DMS 273 (cell line): ENCODE measurements around the gene ELAC2.
A peak's percentile ranks its signal among the peaks of the same experiment; 100 is the strongest.

Experiments used
- DNase-seq: peaks from one replicate; lab custom pipeline; 2025; ENCODE audit not compliant: unreplicated experiment; lab: John Stamatoyannopoulos, UW

Gene ELAC2, protein sequence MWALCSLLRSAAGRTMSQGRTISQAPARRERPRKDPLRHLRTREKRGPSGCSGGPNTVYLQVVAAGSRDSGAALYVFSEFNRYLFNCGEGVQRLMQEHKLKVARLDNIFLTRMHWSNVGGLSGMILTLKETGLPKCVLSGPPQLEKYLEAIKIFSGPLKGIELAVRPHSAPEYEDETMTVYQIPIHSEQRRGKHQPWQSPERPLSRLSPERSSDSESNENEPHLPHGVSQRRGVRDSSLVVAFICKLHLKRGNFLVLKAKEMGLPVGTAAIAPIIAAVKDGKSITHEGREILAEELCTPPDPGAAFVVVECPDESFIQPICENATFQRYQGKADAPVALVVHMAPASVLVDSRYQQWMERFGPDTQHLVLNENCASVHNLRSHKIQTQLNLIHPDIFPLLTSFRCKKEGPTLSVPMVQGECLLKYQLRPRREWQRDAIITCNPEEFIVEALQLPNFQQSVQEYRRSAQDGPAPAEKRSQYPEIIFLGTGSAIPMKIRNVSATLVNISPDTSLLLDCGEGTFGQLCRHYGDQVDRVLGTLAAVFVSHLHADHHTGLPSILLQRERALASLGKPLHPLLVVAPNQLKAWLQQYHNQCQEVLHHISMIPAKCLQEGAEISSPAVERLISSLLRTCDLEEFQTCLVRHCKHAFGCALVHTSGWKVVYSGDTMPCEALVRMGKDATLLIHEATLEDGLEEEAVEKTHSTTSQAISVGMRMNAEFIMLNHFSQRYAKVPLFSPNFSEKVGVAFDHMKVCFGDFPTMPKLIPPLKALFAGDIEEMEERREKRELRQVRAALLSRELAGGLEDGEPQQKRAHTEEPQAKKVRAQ

DNA sequence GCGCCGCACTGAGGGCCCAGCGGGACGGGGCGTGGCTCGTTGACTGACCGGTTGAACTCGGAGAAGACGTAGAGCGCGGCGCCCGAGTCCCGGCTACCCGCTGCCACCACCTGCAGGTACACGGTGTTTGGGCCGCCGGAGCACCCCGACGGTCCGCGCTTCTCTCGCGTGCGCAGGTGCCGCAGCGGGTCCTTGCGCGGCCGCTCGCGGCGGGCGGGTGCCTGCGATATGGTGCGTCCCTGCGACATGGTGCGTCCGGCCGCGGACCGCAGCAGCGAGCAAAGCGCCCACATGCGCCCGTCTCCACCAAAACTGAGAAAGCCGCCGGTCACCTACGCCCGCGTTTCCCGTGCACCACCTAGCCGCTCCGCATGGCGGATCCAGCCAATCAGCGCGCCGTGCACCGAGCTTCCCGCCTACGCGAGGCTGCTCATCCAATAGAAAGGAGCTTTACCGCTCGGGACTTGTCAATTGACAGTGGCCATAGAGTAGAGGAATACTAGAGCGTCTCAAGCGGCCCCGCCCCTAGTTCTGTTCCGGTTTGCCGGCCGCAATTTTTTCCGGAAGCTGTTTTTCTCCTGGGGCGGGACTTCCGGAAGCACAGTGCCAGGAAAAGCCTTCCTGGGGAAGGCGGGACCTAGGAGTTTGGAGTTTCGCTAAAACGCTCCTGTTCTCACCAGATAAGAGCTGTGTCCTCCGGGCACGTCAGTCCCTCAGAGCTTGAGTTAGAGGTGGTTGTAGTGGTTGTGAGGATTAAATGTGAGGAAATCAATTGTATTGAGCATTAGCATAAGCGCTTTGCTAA is at the start of gene ELAC2:
TSS of gene ELAC2 (minus strand) at position 373 of the 805 bp plus-strand sequence. CDS start at position 293, 80 bp downstream.
- peak; percentile 98 for DNase-seq

DNA sequence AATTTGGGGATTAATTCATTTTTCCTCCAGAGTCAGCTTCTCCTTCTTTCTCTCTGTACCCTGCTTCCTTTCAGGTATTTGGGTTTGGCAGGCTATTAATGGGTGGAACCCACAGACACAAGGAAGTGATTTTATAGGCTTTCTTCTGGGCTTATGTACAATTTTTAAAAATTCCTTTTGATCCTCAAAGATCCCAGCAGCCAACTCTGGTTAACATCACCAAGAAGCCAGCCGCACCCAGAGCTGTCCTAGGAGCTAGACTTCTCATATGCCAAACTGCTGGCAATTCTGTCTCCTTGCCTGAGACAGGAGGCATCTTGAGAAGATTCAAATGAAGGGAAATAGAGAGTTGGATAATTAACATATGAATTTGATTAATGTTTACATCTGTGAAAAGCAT is 47.2 kb upstream of the ELAC2 start:
- DNase-seq, result no peak

DNA sequence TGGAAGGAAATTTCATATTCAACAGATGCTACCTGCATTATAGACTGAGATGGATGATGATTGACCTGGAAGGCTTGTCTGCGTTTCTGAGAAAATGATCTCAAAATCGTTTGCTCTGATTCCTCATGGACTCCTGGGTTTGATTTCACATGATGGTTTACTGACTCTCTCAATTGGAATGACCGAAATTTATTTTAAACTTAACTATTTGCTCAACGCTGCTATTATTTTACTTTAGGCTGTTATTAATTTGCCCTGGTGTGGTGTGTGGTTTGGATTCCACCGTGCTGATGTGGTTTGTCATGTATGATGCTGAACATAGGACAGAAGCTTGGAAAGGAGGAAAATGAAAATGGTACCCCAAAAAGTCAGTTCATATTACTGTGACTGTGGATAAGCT is 37.3 kb upstream of the ELAC2 start:
- DNase-seq, result no peak

DNA sequence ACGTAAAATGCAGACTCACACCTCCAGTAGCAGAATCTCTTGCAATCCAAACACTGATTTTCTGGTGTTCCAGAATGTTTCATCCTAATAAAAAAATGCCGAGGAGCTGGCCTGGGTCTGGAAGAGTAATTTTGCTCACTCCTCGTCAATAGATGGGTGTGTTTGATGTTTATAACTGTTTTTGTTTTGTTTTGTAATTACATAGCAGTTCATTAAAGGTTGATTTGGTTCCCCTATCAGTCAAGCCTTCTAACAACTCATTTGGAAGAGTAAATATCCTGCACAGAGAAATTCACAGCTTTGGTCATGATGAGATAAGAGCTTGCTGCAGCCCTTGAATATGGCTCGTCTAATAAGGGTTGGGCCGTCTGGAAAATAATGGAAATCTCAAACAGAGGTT is 36.8 kb upstream of the ELAC2 start:
- no peak for DNase-seq

DNA sequence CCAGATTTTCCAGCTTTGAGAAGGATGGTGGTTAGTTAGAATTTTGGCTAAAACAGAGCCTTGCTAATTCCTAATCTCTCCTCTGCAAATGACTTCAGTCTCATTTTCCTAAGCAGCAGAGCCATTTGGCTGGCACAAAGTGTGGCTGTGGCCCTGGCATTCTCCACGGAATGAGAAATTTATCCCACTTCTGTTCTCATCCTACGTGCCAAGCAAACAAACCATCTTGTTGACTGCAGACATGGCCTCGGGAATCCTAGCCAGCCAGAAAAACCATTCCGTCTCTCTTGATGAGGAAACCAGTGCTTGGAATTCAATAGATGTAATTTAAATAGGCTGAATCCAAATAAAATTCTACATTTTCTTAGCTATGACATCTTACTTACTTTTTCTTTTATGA is 34.1 kb upstream of the ELAC2 start:
- no peak for DNase-seq

DNA sequence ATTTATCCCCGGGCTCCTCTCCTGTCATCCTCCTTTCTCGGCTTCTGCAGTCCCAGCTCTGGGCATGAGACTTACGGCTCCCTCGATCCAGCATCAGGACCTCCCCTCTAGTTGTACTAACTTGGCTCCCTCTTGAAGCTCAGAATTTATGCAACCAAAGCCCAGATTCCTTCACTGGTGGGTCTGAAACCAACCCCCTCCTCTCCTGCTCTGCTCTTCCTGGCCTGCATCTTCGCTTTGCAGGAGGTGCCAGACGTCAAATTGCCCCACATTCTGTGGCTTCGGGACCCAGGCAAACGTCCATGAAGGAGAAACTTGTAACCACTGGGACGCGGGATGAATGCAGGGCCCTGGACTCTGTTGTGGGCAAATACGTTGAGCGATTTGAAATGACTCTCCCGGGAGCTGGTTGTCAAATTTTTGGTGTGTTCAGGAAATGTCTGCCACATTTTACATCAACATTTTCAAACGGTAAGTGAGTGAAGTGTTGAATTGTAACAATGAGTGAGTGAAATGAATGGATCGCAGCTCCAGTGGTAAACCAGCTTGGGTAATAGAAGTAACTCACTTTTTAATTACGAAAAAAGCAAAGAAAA is 29.3 kb upstream of the ELAC2 start:
- no peak for DNase-seq

DNA sequence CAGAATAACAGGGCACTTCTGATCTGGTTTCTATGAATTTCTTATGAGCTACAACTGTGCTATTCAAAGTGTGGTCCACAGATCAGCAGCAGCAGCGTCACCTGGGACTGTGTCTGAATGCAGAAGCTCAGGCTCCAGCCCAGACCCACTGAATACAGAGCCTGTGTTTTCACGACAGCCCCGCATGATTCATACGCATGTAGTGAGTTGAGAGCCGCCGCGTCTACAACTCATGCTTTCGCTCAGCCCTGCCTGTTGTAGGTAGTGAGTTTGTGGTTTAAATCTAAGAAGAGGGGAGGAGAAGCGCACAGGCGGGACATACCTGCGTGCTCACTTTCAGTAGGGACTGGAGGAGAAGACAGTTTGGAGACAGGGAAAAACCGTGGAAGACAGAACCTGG is 28.5 kb upstream of the ELAC2 start:
- no peak for DNase-seq

DNA sequence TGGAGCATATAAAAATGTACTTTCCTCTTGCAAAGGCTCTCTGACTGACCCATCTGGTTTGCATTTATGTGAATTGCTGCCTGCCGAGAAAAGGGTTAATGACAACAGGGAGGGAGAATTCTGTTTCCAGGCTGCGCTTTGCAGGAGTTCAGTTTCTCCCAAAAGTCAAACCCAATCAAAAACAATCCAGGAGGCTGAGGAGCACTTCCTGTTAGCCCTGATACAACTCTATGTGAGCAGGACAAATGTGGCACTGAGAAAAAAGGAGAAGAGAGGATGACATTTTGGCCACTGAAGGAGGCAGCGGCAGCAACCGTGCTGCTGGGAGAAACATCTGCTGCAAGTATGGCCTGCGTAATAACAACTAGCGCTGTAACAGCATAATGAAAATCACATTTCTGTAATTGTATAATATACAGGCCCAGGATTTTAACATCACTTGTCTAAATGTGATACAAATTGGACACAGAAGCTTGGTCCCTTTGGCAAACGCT is 26.8 kb upstream of the ELAC2 start:
- no peak for DNase-seq

DNA sequence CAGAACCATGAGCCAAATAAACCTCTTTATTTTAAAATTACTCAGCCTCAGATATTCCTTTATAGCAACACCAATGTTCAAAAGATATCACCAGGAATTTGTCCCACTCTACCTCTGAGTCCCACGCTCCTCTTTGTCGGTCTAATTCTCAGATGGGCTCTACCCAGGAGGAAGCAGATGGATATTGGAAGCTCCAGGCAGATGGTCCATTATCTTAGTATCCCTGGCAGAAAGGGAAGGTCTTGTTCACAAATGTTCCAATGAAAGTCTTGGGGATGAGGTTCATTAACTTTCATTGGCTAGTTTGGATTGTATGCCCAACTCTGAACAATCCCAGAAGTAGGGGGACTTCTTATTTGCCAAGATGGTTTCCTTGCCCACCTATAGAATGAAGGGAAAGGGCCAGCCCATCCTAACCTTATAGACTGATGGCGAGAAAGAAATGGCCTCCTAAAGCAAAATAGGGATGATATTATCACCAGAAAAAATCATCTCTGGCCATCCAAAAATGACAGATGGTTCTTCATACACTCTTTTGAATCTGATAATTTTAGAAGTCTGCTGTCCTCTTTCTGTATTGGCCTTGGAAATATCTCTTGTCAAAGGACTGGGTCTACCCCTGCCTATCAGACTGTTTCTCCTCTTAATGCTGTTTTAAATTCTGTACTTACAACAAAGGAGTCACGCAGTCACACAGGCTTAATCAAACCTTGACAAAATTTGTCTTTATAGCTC is 21.3 kb upstream of the ELAC2 start:
- DNase-seq, result peak; percentile 5

DNA sequence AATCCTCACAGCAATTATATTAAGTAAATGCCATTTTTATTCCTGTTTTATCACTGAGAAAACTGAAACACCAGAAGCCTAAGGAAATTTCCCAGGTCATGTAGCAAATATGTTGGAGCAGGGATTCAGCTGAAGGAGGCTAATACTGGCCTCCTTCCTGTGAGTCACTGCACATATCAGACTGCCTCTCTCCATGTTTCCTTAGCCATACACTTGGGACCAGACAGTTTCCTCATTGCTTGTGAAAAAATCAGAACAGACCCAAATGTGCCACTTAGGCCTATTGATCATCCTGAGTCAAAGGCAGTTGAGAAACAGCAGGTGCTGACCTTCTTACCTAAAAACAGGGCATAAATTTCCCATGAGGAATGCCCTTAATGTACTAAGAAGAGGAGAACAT is 18.9 kb upstream of the ELAC2 start:
- DNase-seq, result no peak

DNA sequence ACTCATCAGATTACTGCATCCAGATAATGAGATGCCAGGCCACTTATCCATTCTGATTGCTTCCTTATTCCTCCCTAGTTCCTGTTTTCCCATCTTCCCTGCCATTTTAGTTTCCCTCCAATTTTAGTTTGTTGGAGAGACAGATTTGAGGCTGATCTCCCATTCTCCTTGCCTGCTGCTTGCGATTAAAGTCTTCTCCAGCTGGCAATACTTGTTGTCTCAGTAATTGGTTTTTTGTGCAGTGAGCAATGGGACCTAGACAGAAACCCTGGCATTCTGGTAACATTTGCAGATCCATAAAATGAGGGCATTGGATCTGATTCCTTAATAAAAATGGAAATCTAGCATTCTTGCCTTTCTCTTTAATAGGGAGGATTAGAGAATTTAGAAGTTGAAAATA is 17.6 kb upstream of the ELAC2 start:
- no peak for DNase-seq

DNA sequence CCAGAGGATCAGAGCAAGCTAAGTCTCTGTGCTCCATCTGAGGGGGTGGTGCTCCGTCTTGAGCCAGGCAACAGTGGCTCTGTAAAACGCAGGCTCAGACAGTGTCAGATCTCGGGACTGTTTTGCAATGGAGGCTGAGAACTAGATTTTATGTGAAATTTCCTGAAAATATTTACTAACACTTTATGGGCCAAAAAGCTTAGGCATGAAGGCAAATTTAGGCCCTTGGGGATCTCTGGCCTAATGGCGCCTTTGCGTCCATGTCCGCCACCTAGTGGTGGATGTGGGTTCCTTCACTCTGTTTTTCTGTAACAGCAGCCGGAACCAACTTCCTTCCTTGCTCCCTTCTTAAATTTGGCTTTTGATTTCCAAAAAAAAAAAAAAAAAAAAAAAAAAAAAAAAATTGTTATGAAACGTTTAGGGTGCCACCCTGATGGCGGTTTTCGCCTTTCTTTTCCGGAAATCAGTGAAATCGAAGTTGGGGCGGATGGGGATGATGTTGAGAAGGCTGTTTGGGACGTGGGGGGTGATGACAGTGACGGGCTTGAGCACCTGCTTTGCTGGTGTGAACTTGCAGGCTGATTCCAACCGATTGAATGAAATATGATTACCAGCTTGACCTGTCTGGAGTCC is 14.0 kb upstream of the ELAC2 start:
- DNase-seq, result peak; percentile 71

DNA sequence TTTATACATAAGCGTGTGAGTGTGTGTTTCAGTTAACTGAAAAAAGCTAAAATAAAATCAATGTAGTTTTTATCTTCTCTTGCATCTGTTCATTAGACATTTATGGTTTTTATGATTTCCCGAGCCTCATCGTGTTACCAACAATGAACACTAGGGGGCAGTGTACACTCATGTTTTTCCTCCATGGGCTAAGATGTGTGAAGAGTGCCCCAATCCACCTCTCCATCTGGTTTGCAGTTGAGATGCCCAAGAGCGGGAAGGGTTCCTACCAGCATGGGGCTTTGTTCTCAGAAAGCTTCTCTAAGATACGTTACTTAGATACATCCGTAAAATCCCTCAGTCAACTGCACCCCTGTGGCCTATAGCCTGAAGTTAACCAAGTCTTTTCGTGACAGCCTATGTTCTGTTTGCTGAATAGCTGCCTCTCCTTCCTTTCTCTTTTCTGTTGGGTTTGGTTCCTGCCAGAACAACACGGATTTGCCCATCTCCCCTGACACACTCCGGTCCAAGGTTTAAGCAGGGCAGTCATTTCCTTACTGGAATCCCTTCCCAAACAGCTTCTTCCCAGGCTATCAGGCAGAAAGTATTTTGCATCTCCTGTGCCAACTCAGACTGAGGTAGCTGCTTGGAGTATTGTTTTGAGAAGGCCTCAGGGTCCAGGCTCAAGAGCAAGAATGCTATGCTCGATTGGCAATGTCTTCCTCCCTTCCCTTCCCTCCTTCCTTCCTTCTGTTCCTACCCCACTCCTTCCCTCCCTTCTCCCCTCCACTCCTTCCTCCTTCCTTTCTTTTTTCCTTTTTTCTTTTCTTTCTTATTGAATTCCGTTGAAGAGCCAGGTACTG is 12.9 kb upstream of the ELAC2 start:
- DNase-seq, result peak; percentile 70

DNA sequence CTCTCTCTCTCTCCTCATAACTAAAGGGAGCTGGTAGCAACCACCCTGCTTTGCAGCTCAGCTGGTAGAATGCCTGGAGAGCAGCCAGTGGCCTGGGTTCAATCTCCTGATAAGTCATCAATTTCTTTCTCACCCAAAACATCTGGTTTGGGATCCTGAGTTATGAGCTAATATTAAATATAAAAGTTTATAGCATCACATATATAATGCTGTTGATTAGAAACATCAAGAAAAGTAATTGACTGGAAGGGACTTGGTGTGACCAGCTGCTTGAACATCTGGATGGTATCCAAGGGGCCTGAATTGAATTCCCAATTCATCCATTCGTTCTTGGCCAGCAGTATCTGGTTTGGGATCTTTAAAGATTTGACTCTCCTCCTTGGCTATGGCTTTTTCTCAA is 12.2 kb upstream of the ELAC2 start:
- DNase-seq, result no peak

DNA sequence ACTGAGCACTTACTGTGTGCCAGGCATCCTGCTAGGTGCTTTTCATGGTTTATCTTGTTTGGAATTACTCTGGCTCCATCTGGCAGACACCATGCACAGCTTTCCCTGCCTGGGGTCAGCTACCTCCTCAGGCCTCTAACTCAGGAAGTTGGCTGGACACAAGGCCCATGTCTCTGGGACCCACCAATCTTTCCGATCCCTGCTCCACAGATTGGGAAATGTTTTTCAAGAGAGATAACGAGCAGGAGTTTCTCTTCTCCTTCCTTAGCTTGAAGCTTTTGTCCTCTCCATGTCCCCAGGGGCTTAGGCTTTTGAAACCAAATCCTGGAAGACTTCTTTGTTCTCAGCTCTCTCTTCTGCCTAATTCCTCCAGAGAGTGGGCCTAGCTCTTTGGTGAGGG is 11.5 kb upstream of the ELAC2 start:
- no peak for DNase-seq

DNA sequence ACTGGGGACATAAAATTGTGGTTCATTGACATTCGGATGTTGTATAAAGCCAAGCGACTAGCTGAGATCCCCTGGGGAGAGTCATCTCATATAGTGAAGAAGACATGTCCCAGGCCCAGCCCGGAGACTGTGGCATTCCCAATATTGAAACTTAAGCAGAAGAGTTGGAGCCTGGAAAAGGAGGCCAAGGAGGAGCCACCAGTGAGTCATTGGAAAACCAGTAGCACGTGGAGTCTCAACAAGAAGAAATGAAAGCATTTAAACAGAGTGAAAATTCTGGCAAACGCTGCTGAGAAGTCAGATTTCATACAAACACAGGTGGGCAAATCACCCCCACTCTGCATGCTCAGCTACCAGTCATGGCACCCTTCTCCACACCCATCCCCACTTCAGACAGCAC is 9.4 kb upstream of the ELAC2 start:
- DNase-seq, result no peak

DNA sequence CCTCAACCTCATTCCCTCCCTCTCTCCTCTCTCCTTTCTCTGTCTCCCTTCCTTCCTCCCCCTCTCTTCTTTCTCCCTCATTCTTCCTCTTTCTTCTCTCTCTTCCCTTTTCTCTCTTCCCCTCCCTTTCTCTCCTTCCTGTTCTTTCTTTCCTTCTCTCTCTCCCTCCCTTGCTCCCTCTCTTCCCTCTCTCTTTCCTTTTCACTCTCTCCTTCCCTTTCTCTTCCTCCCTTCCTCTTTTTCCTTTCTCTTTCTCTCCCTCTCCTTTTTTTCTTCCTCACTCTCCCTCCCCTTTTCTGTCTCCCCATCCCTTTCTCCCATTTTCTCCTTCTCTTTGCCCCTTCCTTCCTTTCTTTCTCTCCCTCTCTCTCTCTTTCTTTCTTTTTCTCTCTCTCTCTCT is 7.9 kb upstream of the ELAC2 start:
- DNase-seq, result no peak

DNA sequence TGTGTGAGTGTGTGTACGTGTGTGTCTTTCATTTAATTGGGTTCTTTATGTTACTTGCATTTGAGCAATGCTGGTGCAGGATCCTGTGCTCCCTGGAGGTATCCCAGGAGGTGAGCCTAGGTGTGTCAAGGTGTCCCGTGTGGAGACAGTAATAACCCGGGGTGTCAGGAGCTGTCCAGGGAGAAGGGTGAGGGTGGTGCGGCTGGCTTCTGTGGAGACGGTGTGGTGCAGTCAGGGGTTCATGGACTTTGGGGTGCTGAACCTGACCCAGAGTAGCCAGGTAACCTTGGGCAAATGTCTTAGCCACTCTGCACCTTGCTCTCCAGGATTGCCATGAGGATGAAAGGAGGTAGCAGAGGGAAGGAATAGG is 7.4 kb upstream of the ELAC2 start:
- no peak for DNase-seq
